Measurements from ENCODE around the gene APLP1. TPM values are rescaled to one million over a fixed set of nuclear protein-coding genes. Genes with fewer than 3 reads are reported as not detected.
A peak's percentile ranks its signal among the peaks of the same experiment; 100 is the strongest.

Gene APLP1
- total RNA-seq, 6 experiments from 2014 or later, result 0.27 to 1.5 (median 0.37) TPM; not detected in 3

DNA sequence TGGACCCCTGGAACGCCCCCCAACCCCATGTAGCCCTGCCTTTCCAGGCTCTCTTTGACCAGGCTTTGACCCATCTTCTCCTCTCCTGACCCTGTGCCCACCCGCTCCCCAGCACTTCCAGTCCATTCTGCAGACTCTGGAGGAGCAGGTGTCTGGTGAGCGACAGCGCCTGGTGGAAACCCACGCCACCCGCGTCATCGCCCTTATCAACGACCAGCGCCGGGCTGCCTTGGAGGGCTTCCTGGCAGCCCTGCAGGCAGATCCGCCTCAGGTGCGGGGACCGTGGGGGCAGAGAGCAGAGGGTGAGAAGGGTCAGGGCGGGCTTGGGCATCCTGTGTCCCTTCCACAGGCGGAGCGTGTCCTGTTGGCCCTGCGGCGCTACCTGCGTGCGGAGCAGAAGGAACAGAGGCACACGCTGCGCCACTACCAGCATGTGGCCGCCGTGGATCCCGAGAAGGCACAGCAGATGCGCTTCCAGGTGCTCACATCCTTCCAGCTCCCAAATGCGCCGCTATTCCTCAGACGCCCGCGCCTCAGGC is 6.1 kb downstream of the APLP1 start:
- Histone ChIP-seq H3K4me3 (no peak overlapping the region), H3K27ac (no peak overlapping the region), H3K27me3 (peaks cover 0 to 17% of the 10 kb centered on the region in 2 donors), H3K36me3 (no peaks in the 10 kb centered on the region), H3K9me3 (no peaks in the 10 kb centered on the region), H3K4me1 (peaks cover 0 to 5% (median 0%) of the 10 kb centered on the region in 4 donors)
- TF ChIP-seq, protein P1, sequence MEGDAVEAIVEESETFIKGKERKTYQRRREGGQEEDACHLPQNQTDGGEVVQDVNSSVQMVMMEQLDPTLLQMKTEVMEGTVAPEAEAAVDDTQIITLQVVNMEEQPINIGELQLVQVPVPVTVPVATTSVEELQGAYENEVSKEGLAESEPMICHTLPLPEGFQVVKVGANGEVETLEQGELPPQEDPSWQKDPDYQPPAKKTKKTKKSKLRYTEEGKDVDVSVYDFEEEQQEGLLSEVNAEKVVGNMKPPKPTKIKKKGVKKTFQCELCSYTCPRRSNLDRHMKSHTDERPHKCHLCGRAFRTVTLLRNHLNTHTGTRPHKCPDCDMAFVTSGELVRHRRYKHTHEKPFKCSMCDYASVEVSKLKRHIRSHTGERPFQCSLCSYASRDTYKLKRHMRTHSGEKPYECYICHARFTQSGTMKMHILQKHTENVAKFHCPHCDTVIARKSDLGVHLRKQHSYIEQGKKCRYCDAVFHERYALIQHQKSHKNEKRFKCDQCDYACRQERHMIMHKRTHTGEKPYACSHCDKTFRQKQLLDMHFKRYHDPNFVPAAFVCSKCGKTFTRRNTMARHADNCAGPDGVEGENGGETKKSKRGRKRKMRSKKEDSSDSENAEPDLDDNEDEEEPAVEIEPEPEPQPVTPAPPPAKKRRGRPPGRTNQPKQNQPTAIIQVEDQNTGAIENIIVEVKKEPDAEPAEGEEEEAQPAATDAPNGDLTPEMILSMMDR (IDR thresholded peaks at IDR 0.05), result no peak
- WGBS (ENCODE audit: insufficient coverage, low coverage, low lambda C conversion rate, missing lambda C conversion rate), result 85% methylated on average over 19 of the region's 32 CpGs
- intact Hi-C loops (cut with DNase I), result no loop called here
- no peak for ATAC-seq
- DNase-seq, result no peak

GRCh38 chr19:35879068-35879467 is 10.7 kb downstream of the APLP1 start:
- no peak for TF ChIP-seq POLR2A (IDR thresholded peaks at IDR 0.05)
- TF ChIP-seq, protein P1 (IDR thresholded peaks at IDR 0.05), result no peak
- ATAC-seq, result no peak
- Histone ChIP-seq H3K36me3 (no peaks in the 10 kb centered on the region), H3K4me3 (no peak overlapping the region), H3K9me3 (no peaks in the 10 kb centered on the region), H3K4me1 (no peaks in the 10 kb centered on the region), H3K27ac (no peak overlapping the region), H3K27me3 (no peaks in the 10 kb centered on the region)
- DNase-seq, result no peak
- 20% methylated on average over 2 of the region's 23 CpGs for WGBS (ENCODE audit: insufficient coverage, low coverage, low lambda C conversion rate, missing lambda C conversion rate)
- intact Hi-C loops (cut with DNase I), result loop anchor here in 1 of 2 donors (5.0 kb wide), 1 partner anchor 58 kb away; the partner anchor contains the start of gene LRFN3

DNA sequence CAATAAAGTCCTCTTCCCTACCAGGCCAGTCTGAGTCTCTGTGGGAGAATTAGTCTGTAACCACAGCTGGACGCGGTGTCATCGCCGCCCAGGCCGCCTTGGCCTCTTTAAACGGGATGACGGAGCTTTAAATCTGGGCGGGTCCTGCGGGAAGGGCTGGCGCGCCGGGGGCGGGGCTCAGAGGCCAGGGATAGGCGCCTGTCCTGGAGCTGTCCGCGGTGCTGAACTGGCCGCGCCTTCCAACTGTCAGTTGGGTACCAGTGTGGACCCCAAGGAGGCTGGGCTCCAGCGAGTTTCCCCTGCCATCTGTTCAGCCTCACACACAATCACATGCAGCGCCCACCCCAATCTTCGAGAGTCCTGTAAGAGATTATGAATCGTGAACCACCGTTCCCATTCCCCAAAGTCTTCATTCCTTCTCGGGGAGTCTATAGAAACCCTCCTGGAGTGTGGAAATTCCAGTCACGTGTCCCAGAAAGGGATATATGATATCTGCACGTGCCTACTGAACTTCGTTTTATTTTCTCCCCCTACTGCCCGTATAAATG is 11.5 kb downstream of the APLP1 start:
- Histone ChIP-seq H3K27ac (no peak overlapping the region), H3K27me3 (no peaks in the 10 kb centered on the region), H3K4me3 (no peak overlapping the region), H3K9me3 (no peaks in the 10 kb centered on the region), H3K36me3 (no peaks in the 10 kb centered on the region), H3K4me1 (no peaks in the 10 kb centered on the region)
- DNase-seq (peak; percentile 91 to 92 (median 92)), ATAC-seq (peak; percentile 94 to 99 (median 97))
- no peak for TF ChIP-seq POLR2A (IDR thresholded peaks at IDR 0.05)
- intact Hi-C loops (cut with DNase I), result loop anchor here (5.0 kb wide), 1 partner anchor 57 kb away; the partner anchor contains the start of gene LRFN3 (in 2 of the 2)
- 3% methylated on average over 23 of the region's 28 CpGs for WGBS (ENCODE audit: insufficient coverage, low coverage, low lambda C conversion rate, missing lambda C conversion rate)

DNA sequence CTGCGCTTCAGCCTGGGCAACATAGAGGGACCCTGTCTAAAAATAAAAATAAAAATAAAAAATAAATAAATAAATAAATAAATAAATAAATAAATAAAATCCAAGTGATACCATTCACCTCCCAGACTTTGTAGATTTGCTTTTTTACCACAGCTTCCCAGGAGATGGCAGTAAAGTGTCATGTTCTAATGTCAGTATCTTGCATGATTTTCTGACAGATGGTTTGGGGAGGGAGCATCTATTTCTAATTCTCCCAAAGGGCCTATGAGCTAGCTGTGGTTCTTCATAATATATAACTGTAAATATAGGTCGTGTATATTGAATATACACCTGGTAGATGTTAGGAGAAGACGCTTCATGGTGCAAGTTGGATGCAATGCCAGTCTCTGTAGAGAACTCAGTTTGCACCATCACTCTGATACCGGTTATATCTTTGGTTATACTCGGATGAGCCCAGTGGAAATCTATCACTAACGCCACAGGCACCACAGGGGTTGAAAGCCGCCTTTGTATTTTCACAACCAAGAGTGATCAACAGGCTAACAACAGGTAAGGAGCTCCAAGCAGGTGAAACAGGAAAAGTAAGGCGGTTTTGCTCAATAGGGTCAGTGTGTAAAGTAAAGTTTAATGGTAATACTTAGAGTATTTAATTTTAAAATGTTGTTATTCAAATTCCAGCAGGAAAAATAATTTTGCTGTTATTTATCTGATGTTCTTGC is 13.9 kb downstream of the APLP1 start:
- Histone ChIP-seq H3K27me3 (no peaks in the 10 kb centered on the region), H3K36me3 (no peaks in the 10 kb centered on the region), H3K4me1 (no peaks in the 10 kb centered on the region), H3K9me3 (no peaks in the 10 kb centered on the region), H3K27ac (no peak overlapping the region), H3K4me3 (no peak overlapping the region)
- TF ChIP-seq POLR2A (IDR thresholded peaks at IDR 0.05), result no peak
- TF ChIP-seq, protein P1 (IDR thresholded peaks at IDR 0.05), result peak; percentile 60 to 69 (median 66)
- intact Hi-C loops (cut with DNase I), result loop anchor here in 1 of 2 donors (5.0 kb wide), 1 partner anchor 55 kb away; the partner anchor contains the start of gene LRFN3
- no peak for DNase-seq
- peak; percentile 65 to 83 (median 76) for ATAC-seq
- 22% methylated on average over 8 of the region's 8 CpGs for WGBS (ENCODE audit: insufficient coverage, low coverage, low lambda C conversion rate, missing lambda C conversion rate)

DNA sequence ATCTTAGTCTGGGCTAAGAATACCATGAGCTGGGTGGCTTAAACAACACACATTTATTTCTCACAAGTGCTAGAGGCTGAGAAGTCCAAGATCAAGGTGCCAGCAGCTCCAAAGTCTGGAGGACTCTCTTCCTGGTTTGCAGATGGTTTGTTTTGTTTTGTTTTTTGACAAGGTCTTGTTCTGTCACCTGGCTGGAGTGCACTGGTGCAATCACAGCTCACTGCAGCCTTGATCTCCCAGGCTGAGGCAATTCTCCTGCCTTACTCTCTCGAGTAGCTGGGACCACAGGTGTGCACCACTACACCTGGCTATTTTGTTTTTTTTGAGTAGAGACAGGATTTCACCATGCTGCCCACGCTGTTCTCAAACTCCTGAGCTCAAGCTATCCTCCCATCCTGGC is 15.5 kb downstream of the APLP1 start:
- Histone ChIP-seq H3K27me3 (no peaks in the 10 kb centered on the region), H3K9me3 (no peaks in the 10 kb centered on the region), H3K4me3 (no peak overlapping the region), H3K27ac (no peak overlapping the region), H3K36me3 (peaks cover 0 to 11% (median 0%) of the 10 kb centered on the region in 4 donors), H3K4me1 (no peaks in the 10 kb centered on the region)
- ATAC-seq, result no peak
- intact Hi-C loops (cut with DNase I), result loop anchor here in 1 of 2 donors (5.0 kb wide), 1 partner anchor 53 kb away; the partner anchor contains the start of gene LRFN3
- no peak for DNase-seq
- TF ChIP-seq POLR2A (IDR thresholded peaks at IDR 0.05), result no peak
- TF ChIP-seq, protein P1 (IDR thresholded peaks at IDR 0.05), result no peak
- WGBS (ENCODE audit: insufficient coverage, low coverage, low lambda C conversion rate, missing lambda C conversion rate), result 42% methylated on average over 2 of the region's 2 CpGs

All from right lobe of liver (tissue), 6 donors.